CD4-positive, alpha-beta T cell (primary cell): ENCODE measurements around the gene OXNAD1. TPM values are rescaled to one million over a fixed set of nuclear protein-coding genes. Genes with fewer than 3 reads are reported as not detected.

Source experiments
- ATAC-seq: fragments of 200-7000 bp; cut with Tn5 transposase; one replicate; pipeline ENCODE4 v1.10.0; 2022; ENCODE audit warnings: mild to moderate bottlenecking; ENCODE audit not compliant: poor library complexity
- CTCF ChIA-PET: fragments of 350-600 bp; sonication (Branson Sonifier 250); formaldehyde crosslinking; loops from one replicate; lab custom pipeline; 2021; ENCODE audit warnings: antibody characterized with exemption, inconsistent platforms; lab: Charles Lee
- POLR2A ChIA-PET: fragments of 350-600 bp; sonication (Branson Sonifier 250); formaldehyde crosslinking; loops from one replicate; lab custom pipeline; 2021; ENCODE audit warnings: antibody characterized with exemption, inconsistent platforms; lab: Charles Lee
- DNase-seq, 14 experiments: peaks; one replicate each; pipeline ENCODE4 v3.0.0-alpha.2; 2013 to 2020; ENCODE audit warnings: mixed read lengths in 2 of 14
- H3K27ac ChIP-seq, 2 donors: one replicate each; pipeline versions ENCODE4 v1.5.1 to v1.7.0; 2013; ENCODE audit warnings: low read length in 2 of 2, low read depth in 1 of 2, mild to moderate bottlenecking in 1 of 2
- H3K27me3 ChIP-seq, 2 experiments: 1 replicate in 1 of 2; 2 replicates in 1 of 2; pipeline versions ENCODE4 v1.6.1 to v1.7.0; 2013; ENCODE audit warnings: low read length in 2 of 2, control low read depth in 1 of 2, mild to moderate bottlenecking in 1 of 2, moderate library complexity in 1 of 2; ENCODE audit not compliant: insufficient read depth in 2 of 2, control insufficient read depth in 1 of 2
- H3K36me3 ChIP-seq: one replicate; pipeline ENCODE4 v1.6.1; 2013; ENCODE audit warnings: low read length, control low read depth; ENCODE audit not compliant: insufficient read depth
- H3K4me1 ChIP-seq: one replicate; pipeline ENCODE4 v1.6.1; 2013; ENCODE audit warnings: low read length, control low read depth; ENCODE audit not compliant: insufficient read depth
- H3K4me3 ChIP-seq: one replicate; pipeline ENCODE4 v1.5.1; 2013; ENCODE audit warnings: mild to moderate bottlenecking, low read length, moderate library complexity
- H3K9me3 ChIP-seq, 2 experiments: 1 replicate in 1 of 2; 2 replicates in 1 of 2; pipeline versions ENCODE4 v1.6.1 to v1.7.0; 2013; ENCODE audit warnings: low read length in 2 of 2, mild to moderate bottlenecking in 2 of 2, control low read depth in 1 of 2, moderate library complexity in 1 of 2; ENCODE audit not compliant: control insufficient read depth in 1 of 2, insufficient read depth in 1 of 2
- H3K27ac Mint-ChIP-seq: one replicate; pipeline ENCODE4 v1.8.0; 2020; ENCODE audit warnings: mixed read lengths
- H3K27me3 Mint-ChIP-seq: one replicate; pipeline ENCODE4 v1.8.0; 2021; ENCODE audit warnings: mixed read lengths
- H3K36me3 Mint-ChIP-seq: one replicate; pipeline ENCODE4 v1.8.0; 2021; ENCODE audit warnings: low read depth, mixed read lengths
- H3K4me1 Mint-ChIP-seq: one replicate; pipeline ENCODE4 v1.8.0; 2021; ENCODE audit warnings: low read depth, mixed read lengths
- H3K4me3 Mint-ChIP-seq: one replicate; pipeline ENCODE4 v1.8.0; 2020; ENCODE audit warnings: mild to moderate bottlenecking, mixed read lengths
- H3K9me3 Mint-ChIP-seq: one replicate; pipeline ENCODE4 v1.8.0; 2020; ENCODE audit warnings: mixed read lengths
- CTCF ChIP-seq: fragments of 200-600 bp; IDR thresholded peaks from one replicate; pipeline ENCODE4 v1.8.0; 2022; ENCODE audit warnings: antibody characterized with exemption, mild to moderate bottlenecking
- intact Hi-C, 2 experiments: fragments of 100-400 bp; cut with DNase I in 1 of 2; cut with micrococcal nuclease in 1 of 2; formaldehyde crosslinking; loops; one replicate each; pipeline versions ENCODE4 v1.15.1 to v1.9.0; 2023 to 2025; cut with DNase I, micrococcal nuclease
- total RNA-seq, 174 experiments: library from RNA in 2 of 174; stranded (reverse) in 2 of 174; gene quantifications; one replicate each; pipeline ENCODE4 v1.2.3 and lab custom pipeline; 2021 to 2026

The OXNAD1 gene
- total RNA-seq, 2 experiments from 2014 or later, result 135 TPM

GRCh38 chr3:16352428-16352827 is 87.4 kb downstream of the OXNAD1 start:
- Histone ChIP-seq H3K4me3 (no peak overlapping the region), H3K9me3 (no peaks in the 10 kb centered on the region), H3K27ac (no peak overlapping the region), H3K4me1 (no peaks in the 10 kb centered on the region), H3K36me3 (peaks cover 76% of the 10 kb centered on the region), H3K27me3 (no peaks in the 10 kb centered on the region)
- H3K4me3 Mint-ChIP-seq, result no peak overlapping the region
- H3K27ac Mint-ChIP-seq, result peak overlapping the region; percentile 72
- POLR2A ChIA-PET, result interaction anchor here (0.7 to 1.1 kb wide), 3 partner anchors 16 to 64 kb away, joined by 3 to 4 read pairs (median 3); no protein-coding TSS in a partner anchor
- TF ChIP-seq CTCF, result no peak
- CTCF ChIA-PET, result interaction anchor here (1.0 kb wide), 1 partner anchor 62 kb away, joined by 4 read pairs; no protein-coding TSS in a partner anchor
- peaks cover 97% of the 10 kb centered on the region for H3K36me3 Mint-ChIP-seq
- DNase-seq, result no peak
- intact Hi-C loops, result no loop called here
- no peaks in the 10 kb centered on the region for H3K9me3 Mint-ChIP-seq
- H3K4me1 Mint-ChIP-seq, result peaks cover 56% of the 10 kb centered on the region
- ATAC-seq, result no peak
- no peaks in the 10 kb centered on the region for H3K27me3 Mint-ChIP-seq

- no peak overlapping the region for H3K4me3 ChIP-seq
- intact Hi-C loops, result no loop called here
- H3K36me3 ChIP-seq, result peaks cover 67% of the 10 kb centered on the region
- H3K27ac ChIP-seq, result no peak overlapping the region
- no peaks in the 10 kb centered on the region for H3K9me3 Mint-ChIP-seq
- H3K4me3 Mint-ChIP-seq, result no peak overlapping the region
- H3K36me3 Mint-ChIP-seq, result peaks cover 91% of the 10 kb centered on the region
- peak overlapping the region; percentile 72 for H3K27ac Mint-ChIP-seq
- H3K9me3 ChIP-seq, result no peaks in the 10 kb centered on the region
- ChIA-PET CTCF (no interaction called here), POLR2A (interaction anchor here (1.2 to 1.7 kb wide), 2 partner anchors 10 to 23 kb away, joined by 3 to 4 read pairs; no protein-coding TSS in a partner anchor)
- peaks cover 48% of the 10 kb centered on the region for H3K4me1 Mint-ChIP-seq
- no peaks in the 10 kb centered on the region for H3K4me1 ChIP-seq
- H3K27me3 ChIP-seq, result no peaks in the 10 kb centered on the region
- TF ChIP-seq CTCF, result no peak
- DNase-seq (no peak), ATAC-seq (no peak)
- H3K27me3 Mint-ChIP-seq, result no peaks in the 10 kb centered on the region
These were observed 89.3 kb downstream of the OXNAD1 start for GRCh38 chr3:16354291-16354690.

Other genes with a start within 250 kb of the OXNAD1 start
- gene GALNT15, start 90.5 kb upstream of the OXNAD1 start, total RNA-seq, result not detected
- gene DPH3, start 269 bp upstream of the OXNAD1 start, total RNA-seq, result 10 to 100 TPM; 10.5 to 12.8 TPM
- gene RFTN1, start 248.5 kb downstream of the OXNAD1 start, total RNA-seq, result 10 to 100 TPM; 55.7 to 56.4 TPM